NCI-H524 (cell line): ENCODE results near the gene ABCC2.
A peak's percentile ranks its signal among the peaks of the same experiment; 100 is the strongest.
"Not testable (repeated sequence)": the region's sequence is repeated elsewhere in the genome, so short reads cannot be mapped to it uniquely, and the experiment has no call there.

Experiments used
- DNase-seq, 2 experiments: peaks; one replicate each; lab custom pipeline; 2025; lab: John Stamatoyannopoulos, UW

ABCC2 gene

GRCh38 chr10:99809481-99809880, 27.0 kb downstream of the ABCC2 start:
- no peak for DNase-seq

GRCh38 chr10:99809931-99810615, 27.6 kb downstream of the ABCC2 start:
- DNase-seq = no peak

- no peak for DNase-seq
These were observed 29.7 kb downstream of the ABCC2 start for GRCh38 chr10:99812177-99812576.

GRCh38 chr10:99814143-99814542, 31.7 kb downstream of the ABCC2 start:
- no peak for DNase-seq

GRCh38 chr10:99815621-99816020, 33.2 kb downstream of the ABCC2 start:
- no peak for DNase-seq

- no peak for DNase-seq
These were observed 45.5 kb downstream of the ABCC2 start for GRCh38 chr10:99827936-99828335.

- no peak for DNase-seq
These were observed 46.0 kb downstream of the ABCC2 start for GRCh38 chr10:99828464-99828863.

- DNase-seq = no peak
These were observed 50.0 kb downstream of the ABCC2 start for GRCh38 chr10:99832439-99832838.

- no peak for DNase-seq
These were observed 52.0 kb downstream of the ABCC2 start for GRCh38 chr10:99834410-99834809.

GRCh38 chr10:99835947-99836346, 53.5 kb downstream of the ABCC2 start:
- no peak for DNase-seq

GRCh38 chr10:99836711-99837110, 54.3 kb downstream of the ABCC2 start:
- no peak for DNase-seq

GRCh38 chr10:99840859-99841258, 58.4 kb downstream of the ABCC2 start:
- not testable (repeated sequence) for DNase-seq

- no peak for DNase-seq
These were observed 59.3 kb downstream of the ABCC2 start for GRCh38 chr10:99841746-99842145.

- no peak for DNase-seq
These were observed 60.9 kb downstream of the ABCC2 start for GRCh38 chr10:99843310-99843709.

- DNase-seq = no peak
These were observed 62.1 kb downstream of the ABCC2 start for GRCh38 chr10:99844433-99844955.

- DNase-seq = peak; percentile 20 to 67
These were observed 63.5 kb downstream of the ABCC2 start for GRCh38 chr10:99845837-99846382.

- DNase-seq = no peak
These were observed 66.6 kb downstream of the ABCC2 start for GRCh38 chr10:99849057-99849456.

- DNase-seq = no peak
These were observed 67.1 kb downstream of the ABCC2 start for GRCh38 chr10:99849536-99849935.

- no peak for DNase-seq
These were observed 67.8 kb downstream of the ABCC2 start for GRCh38 chr10:99850021-99850766.

- no peak for DNase-seq
These were observed 68.4 kb downstream of the ABCC2 start for GRCh38 chr10:99850767-99851340.

GRCh38 chr10:99851825-99852224, 69.4 kb downstream of the ABCC2 start:
- no peak for DNase-seq

GRCh38 chr10:99852481-99853213, 70.2 kb downstream of the ABCC2 start:
- DNase-seq = no peak
